ENCODE measurements around the gene ZNF280A. TPM values are rescaled to one million over a fixed set of nuclear protein-coding genes. Genes with fewer than 3 reads are reported as not detected.
"Not testable (repeated sequence)": the region's sequence is repeated elsewhere in the genome, so short reads cannot be mapped to it uniquely, and the experiment has no call there.

ZNF280A gene
- total RNA-seq, 1 experiment from 2014 or later = not detected

DNA sequence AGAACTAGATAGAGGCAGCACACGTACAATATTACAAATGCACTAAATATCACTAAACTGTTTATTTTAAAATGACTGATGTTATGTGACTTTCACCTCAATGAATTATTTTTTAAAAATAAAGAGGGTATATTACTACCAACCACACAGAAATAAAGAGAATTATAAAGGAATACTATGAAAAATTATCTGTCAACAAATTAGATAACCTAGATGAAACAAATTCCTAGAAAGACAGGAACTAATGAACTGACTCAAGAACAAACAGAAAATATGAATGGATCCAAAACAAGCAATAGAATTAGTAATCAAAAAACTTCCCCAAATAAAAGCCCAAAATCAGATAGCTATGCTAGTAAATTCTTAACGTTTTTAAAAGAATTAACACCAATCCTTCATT is 21.8 kb downstream of the ZNF280A start:
- TF ChIP-seq, protein P1, sequence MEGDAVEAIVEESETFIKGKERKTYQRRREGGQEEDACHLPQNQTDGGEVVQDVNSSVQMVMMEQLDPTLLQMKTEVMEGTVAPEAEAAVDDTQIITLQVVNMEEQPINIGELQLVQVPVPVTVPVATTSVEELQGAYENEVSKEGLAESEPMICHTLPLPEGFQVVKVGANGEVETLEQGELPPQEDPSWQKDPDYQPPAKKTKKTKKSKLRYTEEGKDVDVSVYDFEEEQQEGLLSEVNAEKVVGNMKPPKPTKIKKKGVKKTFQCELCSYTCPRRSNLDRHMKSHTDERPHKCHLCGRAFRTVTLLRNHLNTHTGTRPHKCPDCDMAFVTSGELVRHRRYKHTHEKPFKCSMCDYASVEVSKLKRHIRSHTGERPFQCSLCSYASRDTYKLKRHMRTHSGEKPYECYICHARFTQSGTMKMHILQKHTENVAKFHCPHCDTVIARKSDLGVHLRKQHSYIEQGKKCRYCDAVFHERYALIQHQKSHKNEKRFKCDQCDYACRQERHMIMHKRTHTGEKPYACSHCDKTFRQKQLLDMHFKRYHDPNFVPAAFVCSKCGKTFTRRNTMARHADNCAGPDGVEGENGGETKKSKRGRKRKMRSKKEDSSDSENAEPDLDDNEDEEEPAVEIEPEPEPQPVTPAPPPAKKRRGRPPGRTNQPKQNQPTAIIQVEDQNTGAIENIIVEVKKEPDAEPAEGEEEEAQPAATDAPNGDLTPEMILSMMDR (IDR thresholded peaks at IDR 0.05; ENCODE audit: unreplicated experiment) = no peak
- no peak overlapping the region for H3K27ac Mint-ChIP-seq (ENCODE audit: unreplicated experiment)
- CTCF ChIA-PET = interaction anchor here (0.7 kb wide), 1 partner anchor 16 kb away, joined by 3 read pairs; no protein-coding TSS in a partner anchor
- no peaks in the 10 kb centered on the region for H3K27me3 Mint-ChIP-seq (ENCODE audit: unreplicated experiment)
- no TSS peak for BruUV-seq (replicated peaks)
- H3K4me3 Mint-ChIP-seq (ENCODE audit: low read depth, unreplicated experiment) = no peak overlapping the region
- intact Hi-C loops (cut with micrococcal nuclease; ENCODE audit: unreplicated experiment) = no loop called here
- no peaks in the 10 kb centered on the region for H3K4me1 Mint-ChIP-seq (ENCODE audit: low read depth, unreplicated experiment)
- no peaks in the 10 kb centered on the region for H3K9me3 Mint-ChIP-seq (ENCODE audit: low read depth, unreplicated experiment)
- no peak for DNase-seq
- no peaks in the 10 kb centered on the region for H3K36me3 Mint-ChIP-seq (ENCODE audit: insufficient read depth, unreplicated experiment)

DNA sequence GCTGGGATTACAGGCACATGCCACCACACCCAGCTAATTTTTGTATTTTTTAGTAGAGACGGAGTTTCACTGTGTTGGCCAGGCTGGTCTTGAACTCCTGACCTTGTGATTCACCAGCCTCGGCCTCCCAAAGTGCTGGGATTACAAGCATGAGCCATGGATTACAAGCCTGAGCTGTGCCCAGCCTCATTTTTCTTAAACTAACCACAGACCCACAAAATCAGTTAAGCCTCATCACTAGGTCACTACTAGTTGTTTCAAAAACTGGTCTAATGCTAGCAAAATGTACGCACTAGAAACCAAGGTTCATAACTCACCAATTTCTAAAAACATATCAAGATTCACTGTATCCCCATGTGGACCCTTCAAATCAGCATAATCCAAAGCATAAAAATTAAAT is 28.5 kb downstream of the ZNF280A start:
- CTCF ChIA-PET; H3K4me3 Mint-ChIP-seq (ENCODE audit: low read depth, unreplicated experiment); H3K4me1 Mint-ChIP-seq (ENCODE audit: low read depth, unreplicated experiment); BruUV-seq (replicated peaks); H3K9me3 Mint-ChIP-seq (ENCODE audit: low read depth, unreplicated experiment); intact Hi-C loops (cut with micrococcal nuclease; ENCODE audit: unreplicated experiment); H3K27me3 Mint-ChIP-seq (ENCODE audit: unreplicated experiment); DNase-seq; H3K36me3 Mint-ChIP-seq (ENCODE audit: insufficient read depth, unreplicated experiment); H3K27ac Mint-ChIP-seq (ENCODE audit: unreplicated experiment): not testable (repeated sequence)

DNA sequence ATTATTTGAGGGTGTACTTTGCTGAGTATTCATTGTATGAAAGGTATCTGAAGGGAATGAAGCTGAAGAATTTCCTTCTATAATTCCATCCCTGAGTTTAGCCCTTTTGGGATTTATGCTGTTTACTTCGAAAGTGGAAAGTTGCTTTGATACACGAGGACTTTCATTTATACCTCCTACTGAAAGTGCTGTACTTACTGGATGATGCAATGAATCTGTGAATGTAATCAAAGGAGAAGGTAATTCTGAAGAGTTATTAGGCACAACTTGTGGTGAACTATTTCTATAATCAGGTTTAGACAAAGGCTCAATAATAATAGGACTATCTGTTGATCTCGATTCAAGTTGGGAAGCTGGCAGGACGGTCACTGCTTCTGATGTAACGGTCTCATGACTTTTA is 31.3 kb downstream of the ZNF280A start:
- no peak for DNase-seq
- no TSS peak for BruUV-seq (replicated peaks)
- TF ChIP-seq, protein P1 (IDR thresholded peaks at IDR 0.05; ENCODE audit: unreplicated experiment) = no peak
- Mint-ChIP-seq H3K4me3 (ENCODE audit: low read depth, unreplicated experiment) (no peak overlapping the region), H3K4me1 (ENCODE audit: low read depth, unreplicated experiment) (no peaks in the 10 kb centered on the region), H3K9me3 (ENCODE audit: low read depth, unreplicated experiment) (no peaks in the 10 kb centered on the region), H3K36me3 (ENCODE audit: insufficient read depth, unreplicated experiment) (no peaks in the 10 kb centered on the region), H3K27ac (ENCODE audit: unreplicated experiment) (no peak overlapping the region), H3K27me3 (ENCODE audit: unreplicated experiment) (no peaks in the 10 kb centered on the region)
- intact Hi-C loops (cut with micrococcal nuclease; ENCODE audit: unreplicated experiment) = no loop called here
- CTCF ChIA-PET = interaction anchor here (1.0 kb wide), 1 partner anchor 321 kb away, joined by 4 read pairs; no protein-coding TSS in a partner anchor

DNA sequence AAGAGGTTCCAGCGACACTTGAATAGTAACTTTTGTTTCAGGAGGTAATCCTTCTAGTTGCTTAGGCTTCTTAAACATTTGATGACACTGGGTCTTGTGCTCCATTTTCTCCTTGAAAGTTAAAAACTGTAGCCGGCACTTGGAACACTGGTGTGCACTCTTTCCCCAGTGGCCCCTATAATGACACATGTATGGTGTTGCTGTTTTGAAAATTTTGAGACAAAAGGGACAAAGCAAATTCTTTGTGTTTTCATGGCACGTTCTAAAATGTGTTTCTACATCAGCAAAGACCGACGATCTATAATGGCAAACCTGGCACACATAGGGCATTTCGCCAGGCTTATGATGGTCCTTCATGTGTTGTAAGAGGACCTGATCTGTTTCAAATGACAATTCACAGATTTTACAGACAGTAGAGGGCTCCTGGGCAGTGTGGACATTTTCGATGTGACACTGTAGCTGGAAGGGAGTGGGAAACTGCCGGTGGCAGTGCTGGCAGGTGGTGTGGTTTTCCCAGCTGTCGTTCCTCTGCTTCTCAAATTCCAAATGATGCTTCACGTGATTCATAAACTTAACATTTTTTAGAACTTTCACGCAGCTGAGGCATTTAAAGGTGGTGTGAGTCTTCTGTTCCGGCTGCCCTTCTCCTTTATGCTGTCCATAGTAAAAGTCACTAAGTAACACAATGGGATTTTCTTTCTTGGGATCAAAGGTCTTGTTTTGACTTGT is 32.0 kb downstream of the ZNF280A start:
- Mint-ChIP-seq H3K36me3 (ENCODE audit: insufficient read depth, unreplicated experiment) (no peaks in the 10 kb centered on the region), H3K4me1 (ENCODE audit: low read depth, unreplicated experiment) (no peaks in the 10 kb centered on the region), H3K27me3 (ENCODE audit: unreplicated experiment) (no peaks in the 10 kb centered on the region), H3K4me3 (ENCODE audit: low read depth, unreplicated experiment) (no peak overlapping the region), H3K27ac (ENCODE audit: unreplicated experiment) (no peak overlapping the region), H3K9me3 (ENCODE audit: low read depth, unreplicated experiment) (no peaks in the 10 kb centered on the region)
- BruUV-seq (replicated peaks) = no TSS peak
- no peak for DNase-seq
- TF ChIP-seq, protein P1 (IDR thresholded peaks at IDR 0.05; ENCODE audit: unreplicated experiment) = no peak
- intact Hi-C loops (cut with micrococcal nuclease; ENCODE audit: unreplicated experiment) = no loop called here
- CTCF ChIA-PET = interaction anchor here (1.0 kb wide), 1 partner anchor 322 kb away, joined by 4 read pairs; no protein-coding TSS in a partner anchor

DNA sequence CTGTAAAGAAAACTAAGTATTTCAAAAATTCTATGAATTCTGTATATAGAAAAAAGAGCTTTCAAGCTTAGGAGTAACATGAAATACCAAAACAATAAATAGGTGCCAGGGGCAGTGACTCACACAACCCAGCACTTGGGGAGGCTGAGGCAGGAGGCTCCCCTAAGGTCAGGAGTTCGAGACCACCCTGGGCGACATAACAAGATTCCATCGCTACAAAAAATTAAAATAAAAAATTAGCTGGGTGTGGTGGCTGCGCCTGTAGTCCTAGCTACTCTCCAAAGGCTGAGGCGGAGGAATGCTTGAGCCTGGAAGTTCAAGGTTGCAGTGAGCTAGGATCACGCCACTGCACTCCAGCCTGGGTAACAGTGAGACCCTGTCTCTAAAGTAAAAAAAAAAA is 33.0 kb downstream of the ZNF280A start:
- no peak for DNase-seq
- no TSS peak for BruUV-seq (replicated peaks)
- CTCF ChIA-PET = interaction anchor here (0.5 to 0.7 kb wide), 3 partner anchors 9 to 620 kb away, joined by 3 to 5 read pairs (median 4); partner anchors contain the start of gene MAPK1
- no peaks in the 10 kb centered on the region for H3K4me1 Mint-ChIP-seq (ENCODE audit: low read depth, unreplicated experiment)
- TF ChIP-seq, protein P1 (IDR thresholded peaks at IDR 0.05; ENCODE audit: unreplicated experiment) = no peak
- no peaks in the 10 kb centered on the region for H3K27me3 Mint-ChIP-seq (ENCODE audit: unreplicated experiment)
- H3K36me3 Mint-ChIP-seq (ENCODE audit: insufficient read depth, unreplicated experiment) = no peaks in the 10 kb centered on the region
- H3K27ac Mint-ChIP-seq (ENCODE audit: unreplicated experiment) = no peak overlapping the region
- no peak overlapping the region for H3K4me3 Mint-ChIP-seq (ENCODE audit: low read depth, unreplicated experiment)
- intact Hi-C loops (cut with micrococcal nuclease; ENCODE audit: unreplicated experiment) = no loop called here
- no peaks in the 10 kb centered on the region for H3K9me3 Mint-ChIP-seq (ENCODE audit: low read depth, unreplicated experiment)

Measured in Calu3 (cell line).